HG02798 (cell line): ENCODE measurements around the gene DICER1.
"Not testable (repeated sequence)": the region's sequence is repeated elsewhere in the genome, so short reads cannot be mapped to it uniquely, and the experiment has no call there.

ENCODE experiments used
- ATAC-seq: cut with Tn5 transposase; IDR thresholded peaks from one replicate; pipeline ENCODE4 v1.9.1; 2021; ENCODE audit warnings: mild to moderate bottlenecking; ENCODE audit not compliant: unreplicated experiment, poor library complexity

The DICER1 gene

GRCh38 chr14:95157327-95158189 is at the start of gene DICER1:
Gene DICER1, minus strand, starts transcription at chr14:95157529. Its CDS starts 24,071 bp downstream, at chr14:95133458.
- ATAC-seq, result peak; percentile 86

- ATAC-seq, result no peak
Measured at GRCh38 chr14:95206534-95206933, 49.2 kb upstream of the DICER1 start.

- no peak for ATAC-seq
Measured at GRCh38 chr14:95204705-95205104, 47.4 kb upstream of the DICER1 start.

- ATAC-seq, result not testable (repeated sequence)
Measured at GRCh38 chr14:95201745-95202144, 44.4 kb upstream of the DICER1 start.

- ATAC-seq, result no peak
Measured at GRCh38 chr14:95200404-95200803, 43.1 kb upstream of the DICER1 start.

GRCh38 chr14:95199298-95199983 is 42.1 kb upstream of the DICER1 start:
- ATAC-seq, result no peak

GRCh38 chr14:95198320-95198719 is 41.0 kb upstream of the DICER1 start:
- no peak for ATAC-seq

GRCh38 chr14:95197551-95197950 is 40.2 kb upstream of the DICER1 start:
- no peak for ATAC-seq

GRCh38 chr14:95196826-95197545 is 39.7 kb upstream of the DICER1 start:
- no peak for ATAC-seq

GRCh38 chr14:95196268-95196667 is 38.9 kb upstream of the DICER1 start:
- no peak for ATAC-seq

- ATAC-seq, result no peak
Measured at GRCh38 chr14:95195031-95195430, 37.7 kb upstream of the DICER1 start.

GRCh38 chr14:95193081-95193480 is 35.8 kb upstream of the DICER1 start:
- no peak for ATAC-seq

GRCh38 chr14:95192311-95192710 is 35.0 kb upstream of the DICER1 start:
- no peak for ATAC-seq

- no peak for ATAC-seq
Measured at GRCh38 chr14:95191445-95192199, 34.3 kb upstream of the DICER1 start.

- ATAC-seq, result no peak
Measured at GRCh38 chr14:95190857-95191256, 33.5 kb upstream of the DICER1 start.

GRCh38 chr14:95190346-95190840 is 33.1 kb upstream of the DICER1 start:
- no peak for ATAC-seq

- ATAC-seq, result no peak
Measured at GRCh38 chr14:95189367-95190132, 32.2 kb upstream of the DICER1 start.

GRCh38 chr14:95188380-95188779 is 31.1 kb upstream of the DICER1 start:
- ATAC-seq, result no peak

- ATAC-seq, result no peak
Measured at GRCh38 chr14:95185767-95186392, 28.6 kb upstream of the DICER1 start.
